ENCODE measurements around the gene MAPK6. TPM values are rescaled to one million over a fixed set of nuclear protein-coding genes. Genes with fewer than 3 reads are reported as not detected.
"Not testable (repeated sequence)": the region's sequence is repeated elsewhere in the genome, so short reads cannot be mapped to it uniquely, and the experiment has no call there.

Gene MAPK6
- polyA plus RNA-seq, 1 donor from 2014 or later: 140 TPM

GRCh38 chr15:52003089-52003488 lies 15.9 kb upstream of the MAPK6 start:
- H3K36me3 ChIP-seq (ENCODE audit: insufficient read depth, low read length); H3K4me3 ChIP-seq (ENCODE audit: low read length); H3K9me2 ChIP-seq (ENCODE audit: insufficient read depth, low read length); H2AFZ ChIP-seq (ENCODE audit: low read depth, low read length); H3K27me3 ChIP-seq (ENCODE audit: insufficient read depth, low read depth, low read length); H3K79me2 ChIP-seq (replicated peaks; ENCODE audit: insufficient read depth, low read length); H4K20me1 ChIP-seq (ENCODE audit: insufficient read depth); H3K9me3 ChIP-seq (ENCODE audit: low read length); H3K9ac ChIP-seq (ENCODE audit: low read length); H3K27ac ChIP-seq (ENCODE audit: low read length); H3K4me2 ChIP-seq (ENCODE audit: low read length); H3F3A ChIP-seq (ENCODE audit: insufficient read depth, low read length, poor library complexity, severe bottlenecking): not testable (repeated sequence)

- H3K36me3 ChIP-seq (ENCODE audit: insufficient read depth, low read length): no peaks in the 10 kb centered on the region
- no peaks in the 10 kb centered on the region for H3K9me3 ChIP-seq (ENCODE audit: low read length)
- no peaks in the 10 kb centered on the region for H3K27me3 ChIP-seq (ENCODE audit: insufficient read depth, low read depth, low read length)
- no peak overlapping the region for H3K4me2 ChIP-seq (ENCODE audit: low read length)
- no peak overlapping the region for H3K9ac ChIP-seq (ENCODE audit: low read length)
- no peaks in the 10 kb centered on the region for H4K20me1 ChIP-seq (ENCODE audit: insufficient read depth)
- no peak overlapping the region for H3K27ac ChIP-seq (ENCODE audit: low read length)
- TF ChIP-seq POLR2AphosphoS5 (IDR thresholded peaks at IDR 0.05): no peak
- TF ChIP-seq MXI1 (conservative IDR thresholded peaks at IDR 0.05; ENCODE audit: poor library complexity, severe bottlenecking): no peak
- no peak for TF ChIP-seq REST (IDR thresholded peaks at IDR 0.05; ENCODE audit: borderline replicate concordance)
- no peak for TF ChIP-seq EZH2 (IDR thresholded peaks at IDR 0.05; ENCODE audit: borderline replicate concordance, insufficient read depth, low read length, poor library complexity, severe bottlenecking)
- no peak for TF ChIP-seq SMC3 (conservative IDR thresholded peaks at IDR 0.05; ENCODE audit: poor library complexity)
- no peak for TF ChIP-seq EP300 (conservative IDR thresholded peaks at IDR 0.05; ENCODE audit: poor library complexity, severe bottlenecking)
- no peak for TF ChIP-seq CTCF (IDR thresholded peaks at IDR 0.05; ENCODE audit: poor library complexity, severe bottlenecking)
- TF ChIP-seq RAD21 (conservative IDR thresholded peaks at IDR 0.05): no peak
- no peak for TF ChIP-seq TAF1 (IDR thresholded peaks at IDR 0.05; ENCODE audit: low read depth)
- H3K4me3 ChIP-seq (ENCODE audit: low read length): no peak overlapping the region
- no peaks in the 10 kb centered on the region for H3F3A ChIP-seq (ENCODE audit: insufficient read depth, low read length, poor library complexity, severe bottlenecking)
- H3K9me2 ChIP-seq (ENCODE audit: insufficient read depth, low read length): no peaks in the 10 kb centered on the region
- no peaks in the 10 kb centered on the region for H3K79me2 ChIP-seq (replicated peaks; ENCODE audit: insufficient read depth, low read length)
- no peak overlapping the region for H2AFZ ChIP-seq (ENCODE audit: low read depth, low read length)
These were observed 15.3 kb upstream of the MAPK6 start for GRCh38 chr15:52003710-52004109.

- Histone ChIP-seq H3K36me3 (ENCODE audit: insufficient read depth, low read length) (no peaks in the 10 kb centered on the region), H3F3A (ENCODE audit: insufficient read depth, low read length, poor library complexity, severe bottlenecking) (no peaks in the 10 kb centered on the region), H2AFZ (ENCODE audit: low read depth, low read length) (no peak overlapping the region), H3K27ac (ENCODE audit: low read length) (no peak overlapping the region), H3K79me2 (replicated peaks; ENCODE audit: insufficient read depth, low read length) (no peaks in the 10 kb centered on the region), H3K4me2 (ENCODE audit: low read length) (no peak overlapping the region), H3K9me3 (ENCODE audit: low read length) (no peaks in the 10 kb centered on the region), H3K27me3 (ENCODE audit: insufficient read depth, low read depth, low read length) (no peaks in the 10 kb centered on the region), H4K20me1 (ENCODE audit: insufficient read depth) (no peaks in the 10 kb centered on the region), H3K4me3 (ENCODE audit: low read length) (no peak overlapping the region), H3K9ac (ENCODE audit: low read length) (no peak overlapping the region), H3K9me2 (ENCODE audit: insufficient read depth, low read length) (no peaks in the 10 kb centered on the region)
- TF ChIP-seq REST (IDR thresholded peaks at IDR 0.05; ENCODE audit: borderline replicate concordance): no peak
- no peak for TF ChIP-seq RAD21 (conservative IDR thresholded peaks at IDR 0.05)
- no peak for TF ChIP-seq EP300 (conservative IDR thresholded peaks at IDR 0.05; ENCODE audit: poor library complexity, severe bottlenecking)
- no peak for TF ChIP-seq SMC3 (conservative IDR thresholded peaks at IDR 0.05; ENCODE audit: poor library complexity)
- TF ChIP-seq CTCF (IDR thresholded peaks at IDR 0.05; ENCODE audit: poor library complexity, severe bottlenecking): no peak
- no peak for TF ChIP-seq TAF1 (IDR thresholded peaks at IDR 0.05; ENCODE audit: low read depth)
- TF ChIP-seq EZH2 (IDR thresholded peaks at IDR 0.05; ENCODE audit: borderline replicate concordance, insufficient read depth, low read length, poor library complexity, severe bottlenecking): no peak
- no peak for TF ChIP-seq MXI1 (conservative IDR thresholded peaks at IDR 0.05; ENCODE audit: poor library complexity, severe bottlenecking)
- TF ChIP-seq POLR2AphosphoS5 (IDR thresholded peaks at IDR 0.05): no peak
These were observed 14.2 kb upstream of the MAPK6 start for GRCh38 chr15:52004806-52005205.

All from neural cell (in vitro differentiated cells).